Esophagus (tissue), 2 donors: Measurements from ENCODE around the gene UBAP1L. TPM values are rescaled to one million over a fixed set of nuclear protein-coding genes. Genes with fewer than 3 reads are reported as not detected.

Source experiments
- polyA plus RNA-seq, 2 donors: library from polyadenylated mRNA; stranded (reverse); fragments of 200-250 nt; gene quantifications; one replicate each; pipeline ENCODE4 v1.2.3, GENCODE V29; 2013
- donor health status: healthy with polysubstance abuse.
- donor health status: Bipolar disorder and iron deficiency.

Gene UBAP1L
- polyA plus RNA-seq, 2 donors, result 0.89 to 5.7 TPM

Other genes with a start within 250 kb of the UBAP1L start
- gene ANKDD1A, start 203.3 kb downstream of the UBAP1L start, polyA plus RNA-seq, result 1 to 10 TPM; 1.4 to 1.9 TPM
- 10 to 100 TPM; 22.9 to 34.3 TPM for gene SPG21, start 125.3 kb downstream of the UBAP1L start, polyA plus RNA-seq
- 1 to 10 TPM; 3.1 to 6.9 TPM for gene MTFMT, start 85.6 kb downstream of the UBAP1L start, polyA plus RNA-seq
- under 1 TPM; 0.08 to 0.12 TPM for gene SLC51B, start 69.8 kb downstream of the UBAP1L start, polyA plus RNA-seq
- gene RASL12, start 47.2 kb downstream of the UBAP1L start, polyA plus RNA-seq, result 10 to 100 TPM in 1 of 2 donors, 1 to 10 TPM in 1; 2.6 to 10.9 TPM
- gene KBTBD13, start 38.5 kb downstream of the UBAP1L start, polyA plus RNA-seq, result not detected
- gene PDCD7, start 18.6 kb upstream of the UBAP1L start, polyA plus RNA-seq, result 10 to 100 TPM; 11.9 to 17.8 TPM
- gene CLPX, start 70.1 kb upstream of the UBAP1L start, polyA plus RNA-seq, result 10 to 100 TPM; 17.9 to 23.4 TPM
- gene CILP, start 96.3 kb upstream of the UBAP1L start, polyA plus RNA-seq, result 1 to 10 TPM in 1 of 2 donors, under 1 TPM in 1; 0.75 to 1.6 TPM
- gene PARP16, start 171.7 kb upstream of the UBAP1L start, polyA plus RNA-seq, result 1 to 10 TPM; 4.5 to 5.6 TPM
- gene RNU5A-1, start 180.9 kb upstream of the UBAP1L start, polyA plus RNA-seq, result not detected
- not detected for gene RNU5B-1, start 189.5 kb upstream of the UBAP1L start, polyA plus RNA-seq